ENCODE data around the gene ZNF335.

The ZNF335 gene

DNA sequence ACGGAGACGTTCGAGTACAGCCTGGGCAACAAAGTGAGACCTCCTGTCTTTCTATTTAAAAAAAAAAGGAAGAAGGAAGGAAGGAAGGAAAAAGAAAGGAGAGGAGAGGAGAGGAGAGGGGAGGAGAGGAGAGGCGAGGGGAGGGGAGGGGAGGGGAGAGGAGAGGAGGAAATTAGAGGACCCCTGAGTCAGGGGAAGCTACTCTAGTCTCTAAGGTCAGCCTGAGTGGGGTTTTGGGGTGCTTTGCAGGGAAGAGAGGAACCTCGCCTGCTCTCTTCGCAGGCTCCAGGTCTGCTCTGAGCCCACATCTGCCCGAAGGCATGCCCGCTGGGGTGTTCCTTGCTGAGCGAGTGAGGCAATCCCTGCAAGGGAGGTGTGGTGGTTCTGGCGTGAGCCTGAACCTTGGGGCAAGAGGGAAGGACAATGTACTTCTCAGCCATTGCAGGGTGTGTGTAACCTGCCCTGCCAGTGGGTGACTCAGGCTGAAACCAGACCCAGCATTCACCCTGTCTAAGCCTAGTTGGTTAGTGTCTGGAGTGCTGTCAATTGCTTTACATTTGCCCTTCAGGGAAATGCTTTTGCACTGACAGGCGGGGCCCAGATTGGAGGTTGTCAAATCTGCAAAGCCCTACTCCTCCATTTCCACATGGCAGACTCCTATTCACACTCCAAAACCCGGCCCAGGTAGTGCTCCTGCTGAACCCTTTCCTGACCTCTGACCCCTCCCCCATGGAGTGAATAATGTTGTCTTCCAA is 21.4 kb upstream of the ZNF335 start:
- no peak for TF ChIP-seq GATA3 (IDR thresholded peaks at IDR 0.05; ENCODE audit: low read depth, low read length)
- TF ChIP-seq GATA2 (IDR thresholded peaks at IDR 0.05; ENCODE audit: low read depth, low read length) = no peak

DNA sequence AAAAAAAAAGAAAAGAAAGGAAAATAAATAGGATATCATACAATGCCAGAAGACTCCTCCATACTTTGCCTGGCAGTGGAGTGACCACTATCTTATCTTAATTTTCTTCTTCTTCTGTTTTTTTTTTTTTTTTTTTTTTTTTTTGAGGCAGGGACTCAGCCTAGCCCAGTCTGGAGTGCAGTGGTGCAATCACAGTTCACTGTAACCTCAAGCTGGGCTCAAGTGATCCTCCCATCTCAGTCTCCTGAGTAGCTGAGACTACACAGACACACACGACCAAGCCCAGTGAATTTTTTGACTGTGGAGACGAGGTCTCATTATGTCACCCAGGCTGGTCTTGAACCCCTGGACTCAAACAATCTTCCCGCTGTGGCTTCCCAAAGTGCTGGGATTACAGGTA is 19.6 kb upstream of the ZNF335 start:
- TF ChIP-seq GATA2 (IDR thresholded peaks at IDR 0.05; ENCODE audit: low read depth, low read length) = no peak
- no peak for TF ChIP-seq GATA3 (IDR thresholded peaks at IDR 0.05; ENCODE audit: low read depth, low read length)

- TF ChIP-seq GATA2 (IDR thresholded peaks at IDR 0.05; ENCODE audit: low read depth, low read length) (no peak), GATA3 (IDR thresholded peaks at IDR 0.05; ENCODE audit: low read depth, low read length) (no peak)
Observed at GRCh38 chr20:45987108-45987780, 15.2 kb upstream of the ZNF335 start.

DNA sequence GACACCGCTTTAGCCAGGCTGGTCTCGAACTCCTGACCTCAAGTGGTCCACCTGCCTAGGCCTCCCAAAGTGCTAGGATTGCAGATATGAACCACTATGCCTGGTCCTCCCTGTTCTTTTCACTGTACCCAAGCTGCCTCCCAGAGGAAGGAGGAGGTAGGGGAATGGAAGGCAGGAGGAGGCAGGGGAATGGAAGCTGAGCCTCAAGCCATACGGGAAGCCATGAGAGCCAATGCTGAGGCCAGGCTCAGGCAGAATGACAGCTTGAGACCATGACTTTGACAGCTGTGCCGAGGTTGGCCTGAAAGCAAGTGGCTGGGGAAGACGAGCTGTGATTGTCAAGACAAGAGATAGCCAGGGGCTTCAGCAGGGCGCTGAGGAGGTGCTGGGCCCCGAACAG is 13.6 kb upstream of the ZNF335 start:
- TF ChIP-seq GATA2 (IDR thresholded peaks at IDR 0.05; ENCODE audit: low read depth, low read length) = no peak
- TF ChIP-seq GATA3 (IDR thresholded peaks at IDR 0.05; ENCODE audit: low read depth, low read length) = no peak

DNA sequence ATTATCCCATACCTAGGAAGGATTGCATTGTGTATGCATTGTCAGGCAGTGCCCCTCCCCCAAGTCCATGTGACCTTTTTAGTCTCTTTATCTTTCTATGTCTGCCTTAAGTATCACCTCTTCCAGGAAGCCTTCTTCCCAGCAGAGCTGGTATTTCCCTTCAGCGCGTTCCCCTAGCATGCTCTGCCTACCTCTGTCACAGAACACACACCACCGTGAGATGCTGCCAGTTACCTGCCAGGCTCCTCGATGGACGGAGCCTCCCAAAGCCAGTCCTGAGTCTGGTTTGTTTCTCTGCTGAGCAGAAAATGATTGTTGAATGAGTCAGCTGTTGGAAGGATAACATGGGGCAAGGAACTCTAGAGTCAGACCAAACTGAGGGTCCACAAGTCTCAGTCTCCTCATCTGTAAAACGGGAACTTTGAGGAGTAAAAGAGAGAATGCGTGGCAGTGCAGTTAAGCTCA is 11.3 kb upstream of the ZNF335 start:
- no peak for TF ChIP-seq GATA2 (IDR thresholded peaks at IDR 0.05; ENCODE audit: low read depth, low read length)

- TF ChIP-seq GATA3 (IDR thresholded peaks at IDR 0.05; ENCODE audit: low read depth, low read length) (no peak), GATA2 (IDR thresholded peaks at IDR 0.05; ENCODE audit: low read depth, low read length) (no peak)
Observed at GRCh38 chr20:45981261-45981660, 9.3 kb upstream of the ZNF335 start.

- TF ChIP-seq GATA2 (IDR thresholded peaks at IDR 0.05; ENCODE audit: low read depth, low read length) (no peak), GATA3 (IDR thresholded peaks at IDR 0.05; ENCODE audit: low read depth, low read length) (no peak)
Observed at GRCh38 chr20:45976086-45976485, 4.1 kb upstream of the ZNF335 start.

- TF ChIP-seq GATA2 (IDR thresholded peaks at IDR 0.05; ENCODE audit: low read depth, low read length) = no peak
- no peak for TF ChIP-seq GATA3 (IDR thresholded peaks at IDR 0.05; ENCODE audit: low read depth, low read length)
Observed at GRCh38 chr20:45975686-45976085, 3.7 kb upstream of the ZNF335 start.

DNA sequence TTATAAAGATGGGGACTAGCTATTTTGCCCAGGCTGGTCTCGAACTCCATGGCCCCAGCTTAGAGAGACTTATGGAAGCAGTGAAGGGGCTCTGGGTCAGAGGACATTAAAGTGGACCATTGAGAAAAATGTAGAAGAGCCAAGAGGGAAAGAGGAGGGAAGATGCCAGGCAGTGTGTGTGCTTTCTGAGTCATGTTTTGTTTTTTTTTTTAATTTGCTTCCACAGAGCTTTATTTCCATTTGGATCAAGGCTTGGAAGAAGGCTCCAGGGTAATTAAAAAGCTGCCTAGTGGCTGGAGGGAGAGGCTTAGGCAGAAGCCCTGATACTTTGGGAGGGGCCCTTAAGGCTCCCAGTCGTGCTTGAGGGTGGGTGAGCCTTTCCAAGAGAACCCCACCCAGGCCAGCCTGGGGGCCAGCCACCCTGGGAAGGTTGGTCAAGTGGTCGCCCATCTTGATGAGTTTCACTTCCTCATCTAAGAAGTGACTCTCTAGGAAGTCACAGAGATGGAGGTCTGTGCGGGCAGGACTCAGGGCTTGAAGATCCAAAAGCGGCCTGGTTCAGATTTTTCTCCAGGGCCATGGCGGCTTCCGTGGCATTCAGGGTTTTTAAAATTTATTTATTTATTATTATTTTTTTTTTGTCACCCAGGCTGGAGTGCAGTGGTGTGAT is 3.0 kb upstream of the ZNF335 start:
- no peak for TF ChIP-seq GATA3 (IDR thresholded peaks at IDR 0.05; ENCODE audit: low read depth, low read length)
- TF ChIP-seq GATA2 (IDR thresholded peaks at IDR 0.05; ENCODE audit: low read depth, low read length) = no peak

GRCh38 chr20:45972500-45973183 is 639 bp upstream of the ZNF335 start:
- TF ChIP-seq GATA2 (IDR thresholded peaks at IDR 0.05; ENCODE audit: low read depth, low read length) (no peak), GATA3 (IDR thresholded peaks at IDR 0.05; ENCODE audit: low read depth, low read length) (no peak)

DNA sequence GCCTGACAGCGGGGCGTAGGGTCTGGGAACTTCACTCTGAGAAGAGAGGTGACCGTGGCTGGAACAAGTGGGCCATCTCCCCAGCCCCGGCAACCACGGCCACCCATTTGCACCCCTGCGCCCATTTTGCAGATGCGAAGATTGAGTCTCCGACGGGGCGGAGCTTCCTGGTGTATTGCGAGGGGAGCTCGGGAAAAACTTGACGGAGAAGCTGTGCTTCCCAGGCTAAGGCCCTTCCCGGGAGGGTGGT is 653 bp downstream of the ZNF335 start:
- TF ChIP-seq GATA3 (IDR thresholded peaks at IDR 0.05; ENCODE audit: low read depth, low read length) (no peak), GATA2 (IDR thresholded peaks at IDR 0.05; ENCODE audit: low read depth, low read length) (no peak)

GRCh38 chr20:45970646-45971424 is 1.2 kb downstream of the ZNF335 start:
- TF ChIP-seq GATA3 (IDR thresholded peaks at IDR 0.05; ENCODE audit: low read depth, low read length) (no peak), GATA2 (IDR thresholded peaks at IDR 0.05; ENCODE audit: low read depth, low read length) (no peak)

- TF ChIP-seq GATA3 (IDR thresholded peaks at IDR 0.05; ENCODE audit: low read depth, low read length) (no peak), GATA2 (IDR thresholded peaks at IDR 0.05; ENCODE audit: low read depth, low read length) (no peak)
Observed at GRCh38 chr20:45969712-45970634, 2.0 kb downstream of the ZNF335 start.

Measured in SH-SY5Y (cell line).